ENCODE results near the gene CFDP1. TPM values are rescaled to one million over a fixed set of nuclear protein-coding genes. Genes with fewer than 3 reads are reported as not detected.

CFDP1 gene
- total and polyA plus RNA-seq, 2 of the 13 experiments (the other 11 are each of a cell fraction or from before 2014, with no cell fraction given) = 78.6 to 153 TPM

- H3K9ac ChIP-seq (ENCODE audit: insufficient read depth, low read depth, low read length) = no peak overlapping the region
- H3K9me3 ChIP-seq (ENCODE audit: low read length) = no peaks in the 10 kb centered on the region
- no TSS peak for BruUV-seq (replicated peaks)
- no peak overlapping the region for H3K27ac ChIP-seq (ENCODE audit: extremely low read length, insufficient read depth, low read length)
- no peaks in the 10 kb centered on the region for H3K4me1 ChIP-seq (ENCODE audit: insufficient read depth, low read length)
- WGBS (ENCODE audit: low lambda C conversion rate) = 97% methylated on average over 2 of the region's 2 CpGs
- no peak overlapping the region for H2AFZ ChIP-seq (ENCODE audit: low read length)
- intact Hi-C loops (cut with micrococcal nuclease; ENCODE audit: unreplicated experiment) (no loop called here), in situ Hi-C loops (cut with HindIII; ENCODE audit: extremely low pct_ligation_motif_present, low pct_unique_long_range_greater_than_20kb) (no loop called here)
- H3K79me2 ChIP-seq (ENCODE audit: insufficient read depth, low read length) = no peaks in the 10 kb centered on the region
- no peak overlapping the region for H3K4me2 ChIP-seq (ENCODE audit: low read depth, low read length)
- TF ChIP-seq ZBTB26 (CRISPR knock-in tag; IDR thresholded peaks at IDR 0.05; ENCODE audit: borderline replicate concordance) (no peak), ZC3H13 (CRISPR knock-in tag; IDR thresholded peaks at IDR 0.05) (no peak), ZNF772 (CRISPR knock-in tag; IDR thresholded peaks at IDR 0.05) (no peak), ZBTB38 (CRISPR knock-in tag; IDR thresholded peaks at IDR 0.05) (no peak), DMAP1 (CRISPR knock-in tag; IDR thresholded peaks at IDR 0.05) (no peak), ZKSCAN1 (IDR thresholded peaks at IDR 0.05; ENCODE audit: low read length) (no peak), RBAK (CRISPR knock-in tag; IDR thresholded peaks at IDR 0.05) (no peak), CHD2 (IDR thresholded peaks at IDR 0.05; ENCODE audit: low read depth, low read length) (no peak), REL (CRISPR knock-in tag; conservative IDR thresholded peaks at IDR 0.05) (no peak), ZNF446 (CRISPR knock-in tag; IDR thresholded peaks at IDR 0.05) (no peak)
- TF ChIP-seq, protein P1, sequence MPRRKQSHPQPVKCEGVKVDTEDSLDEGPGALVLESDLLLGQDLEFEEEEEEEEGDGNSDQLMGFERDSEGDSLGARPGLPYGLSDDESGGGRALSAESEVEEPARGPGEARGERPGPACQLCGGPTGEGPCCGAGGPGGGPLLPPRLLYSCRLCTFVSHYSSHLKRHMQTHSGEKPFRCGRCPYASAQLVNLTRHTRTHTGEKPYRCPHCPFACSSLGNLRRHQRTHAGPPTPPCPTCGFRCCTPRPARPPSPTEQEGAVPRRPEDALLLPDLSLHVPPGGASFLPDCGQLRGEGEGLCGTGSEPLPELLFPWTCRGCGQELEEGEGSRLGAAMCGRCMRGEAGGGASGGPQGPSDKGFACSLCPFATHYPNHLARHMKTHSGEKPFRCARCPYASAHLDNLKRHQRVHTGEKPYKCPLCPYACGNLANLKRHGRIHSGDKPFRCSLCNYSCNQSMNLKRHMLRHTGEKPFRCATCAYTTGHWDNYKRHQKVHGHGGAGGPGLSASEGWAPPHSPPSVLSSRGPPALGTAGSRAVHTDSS (CRISPR knock-in tag; conservative IDR thresholded peaks at IDR 0.05) = no peak
- TF ChIP-seq, protein P2, sequence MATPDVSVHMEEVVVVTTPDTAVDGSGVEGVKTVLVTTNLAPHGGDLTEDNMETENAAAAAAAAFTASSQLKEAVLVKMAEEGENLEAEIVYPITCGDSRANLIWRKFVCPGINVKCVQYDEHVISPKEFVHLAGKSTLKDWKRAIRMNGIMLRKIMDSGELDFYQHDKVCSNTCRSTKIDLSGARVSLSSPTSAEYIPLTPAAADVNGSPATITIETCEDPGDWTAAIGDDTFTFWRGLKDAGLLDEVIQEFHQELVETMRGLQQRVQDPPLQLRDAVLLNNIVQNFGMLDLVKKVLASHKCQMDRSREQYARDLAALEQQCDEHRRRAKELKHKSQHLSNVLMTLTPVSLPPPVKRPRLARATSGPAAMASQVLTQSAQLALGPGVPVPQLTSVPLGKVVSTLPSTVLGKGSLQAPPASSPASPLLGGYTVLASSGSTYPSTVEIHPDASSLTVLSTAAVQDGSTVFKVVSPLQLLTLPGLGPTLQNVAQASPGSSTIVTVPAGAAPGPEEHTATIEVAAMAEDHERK (CRISPR knock-in tag; IDR thresholded peaks at IDR 0.05; ENCODE audit: low read depth) = no peak
- TF ChIP-seq, protein P3, sequence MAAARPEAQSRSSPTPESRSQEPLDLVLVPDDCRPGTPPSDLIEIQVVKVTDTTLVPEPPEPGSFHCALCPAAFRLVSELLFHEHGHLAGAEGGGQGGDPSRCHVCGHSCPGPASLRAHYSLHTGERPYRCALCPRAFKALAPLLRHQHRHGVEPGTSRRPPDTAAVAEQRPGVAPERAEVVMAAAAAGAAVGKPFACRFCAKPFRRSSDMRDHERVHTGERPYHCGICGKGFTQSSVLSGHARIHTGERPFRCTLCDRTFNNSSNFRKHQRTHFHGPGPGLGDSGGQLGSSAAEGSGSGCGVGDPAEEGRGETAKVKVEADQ (CRISPR knock-in tag; IDR thresholded peaks at IDR 0.05; ENCODE audit: borderline replicate concordance) = no peak
- H3K36me3 ChIP-seq (replicated peaks in 1 of 2; ENCODE audit: control insufficient read depth in 1 of 2, insufficient read depth in 2 of 2, low read length in 2 of 2) = peaks cover 4 to 16% of the 10 kb centered on the region in 2 experiments; a peak in 4 of 5 replicates
- no peaks in the 10 kb centered on the region for H3K27me3 ChIP-seq (ENCODE audit: control insufficient read depth in 1 of 2, insufficient read depth in 2 of 2, low read length in 2 of 2)
- no peaks in the 10 kb centered on the region for H4K20me1 ChIP-seq (ENCODE audit: insufficient read depth, low read length)
- no peak overlapping the region for H3K4me3 ChIP-seq (replicated peaks in 1 of 3; ENCODE audit: insufficient read depth in 1 of 3, low read depth in 2 of 3, low read length in 3 of 3)
- POLR2A ChIA-PET = interaction anchor here (1.6 kb wide), 1 partner anchor 37 kb away, joined by 3 read pairs; no protein-coding TSS in a partner anchor
- DNase-seq (ENCODE audit: low spot score) = no peak
- CTCF ChIA-PET (ENCODE audit: low intra/inter-chr PET ratio, low total read pairs) = no interaction called here
- FAIRE-seq = no peak
- ATAC-seq = no peak
These were observed 90.9 kb downstream of the CFDP1 start for GRCh38 chr16:75342308-75342811.

All from HepG2 (cell line).